Measurements from ENCODE around the gene ADGRF4.

ADGRF4 gene

GRCh38 chr6:47716207-47716606, 17.8 kb downstream of the ADGRF4 start:
- no peaks in the 10 kb centered on the region for H3K27me3 ChIP-seq (ENCODE audit: insufficient read depth, low read length)
- TF ChIP-seq EZH2 (IDR thresholded peaks at IDR 0.05; ENCODE audit: borderline replicate concordance, low read length) = no peak
- no peak for TF ChIP-seq CTCF (IDR thresholded peaks at IDR 0.05; ENCODE audit: low read length)
- H3F3A ChIP-seq (ENCODE audit: insufficient read depth, low read length) = no peaks in the 10 kb centered on the region
- H3K4me1 ChIP-seq (ENCODE audit: insufficient read depth, low read length, severe bottlenecking) = no peaks in the 10 kb centered on the region
- H3K9me3 ChIP-seq (ENCODE audit: low read length) = no peaks in the 10 kb centered on the region
- H3K9me2 ChIP-seq (ENCODE audit: low read depth, low read length) = no peaks in the 10 kb centered on the region
- no peaks in the 10 kb centered on the region for H3K79me2 ChIP-seq (ENCODE audit: insufficient read depth, low read length)
- no peak overlapping the region for H3K4me2 ChIP-seq (ENCODE audit: low read length)
- H2AFZ ChIP-seq (ENCODE audit: low read length) = no peak overlapping the region
- H3K36me3 ChIP-seq (ENCODE audit: insufficient read depth, low read length) = no peaks in the 10 kb centered on the region
- no peaks in the 10 kb centered on the region for H4K20me1 ChIP-seq (ENCODE audit: insufficient read depth, low read length)
- H3K27ac ChIP-seq (ENCODE audit: low read depth, low read length, poor library complexity, severe bottlenecking) = no peak overlapping the region
- no peak overlapping the region for H3K4me3 ChIP-seq (ENCODE audit: low read depth, low read length, poor library complexity, severe bottlenecking)
- H3K9ac ChIP-seq (ENCODE audit: low read length) = no peak overlapping the region

- Histone ChIP-seq H3K9ac (ENCODE audit: low read length) (no peak overlapping the region), H2AFZ (ENCODE audit: low read length) (no peak overlapping the region), H3K9me2 (ENCODE audit: low read depth, low read length) (no peaks in the 10 kb centered on the region), H3K4me3 (ENCODE audit: low read depth, low read length, poor library complexity, severe bottlenecking) (no peak overlapping the region), H4K20me1 (ENCODE audit: insufficient read depth, low read length) (no peaks in the 10 kb centered on the region), H3K79me2 (ENCODE audit: insufficient read depth, low read length) (no peaks in the 10 kb centered on the region), H3K4me1 (ENCODE audit: insufficient read depth, low read length, severe bottlenecking) (no peaks in the 10 kb centered on the region), H3K27me3 (ENCODE audit: insufficient read depth, low read length) (no peaks in the 10 kb centered on the region), H3K9me3 (ENCODE audit: low read length) (no peaks in the 10 kb centered on the region), H3F3A (ENCODE audit: insufficient read depth, low read length) (no peaks in the 10 kb centered on the region), H3K36me3 (ENCODE audit: insufficient read depth, low read length) (no peaks in the 10 kb centered on the region), H3K4me2 (ENCODE audit: low read length) (no peak overlapping the region), H3K27ac (ENCODE audit: low read depth, low read length, poor library complexity, severe bottlenecking) (no peak overlapping the region)
- TF ChIP-seq CTCF (IDR thresholded peaks at IDR 0.05; ENCODE audit: low read length) = no peak
- TF ChIP-seq EZH2 (IDR thresholded peaks at IDR 0.05; ENCODE audit: borderline replicate concordance, low read length) = no peak
These were observed 20.2 kb downstream of the ADGRF4 start for GRCh38 chr6:47718571-47718970.

GRCh38 chr6:47721189-47721588, 22.8 kb downstream of the ADGRF4 start:
- no peak for TF ChIP-seq CTCF (IDR thresholded peaks at IDR 0.05; ENCODE audit: low read length)
- no peak for TF ChIP-seq EZH2 (IDR thresholded peaks at IDR 0.05; ENCODE audit: borderline replicate concordance, low read length)
- H3K27ac ChIP-seq (ENCODE audit: low read depth, low read length, poor library complexity, severe bottlenecking) = no peak overlapping the region
- H3K9me2 ChIP-seq (ENCODE audit: low read depth, low read length) = no peaks in the 10 kb centered on the region
- H4K20me1 ChIP-seq (ENCODE audit: insufficient read depth, low read length) = no peaks in the 10 kb centered on the region
- H3K27me3 ChIP-seq (ENCODE audit: insufficient read depth, low read length) = no peaks in the 10 kb centered on the region
- no peak overlapping the region for H3K4me3 ChIP-seq (ENCODE audit: low read depth, low read length, poor library complexity, severe bottlenecking)
- H3F3A ChIP-seq (ENCODE audit: insufficient read depth, low read length) = no peaks in the 10 kb centered on the region
- no peaks in the 10 kb centered on the region for H3K36me3 ChIP-seq (ENCODE audit: insufficient read depth, low read length)
- no peaks in the 10 kb centered on the region for H3K79me2 ChIP-seq (ENCODE audit: insufficient read depth, low read length)
- no peak overlapping the region for H2AFZ ChIP-seq (ENCODE audit: low read length)
- no peak overlapping the region for H3K4me2 ChIP-seq (ENCODE audit: low read length)
- no peaks in the 10 kb centered on the region for H3K4me1 ChIP-seq (ENCODE audit: insufficient read depth, low read length, severe bottlenecking)
- H3K9me3 ChIP-seq (ENCODE audit: low read length) = no peaks in the 10 kb centered on the region
- no peak overlapping the region for H3K9ac ChIP-seq (ENCODE audit: low read length)

All from OCI-LY1 (cell line).